Tibial artery (tissue), 4 donors: ENCODE data around the gene RIMS1.

Experiments used
- DNase-seq, 2 donors: peaks; one replicate each; pipeline ENCODE4 v3.0.0-alpha.2; 2019
- H3K27ac ChIP-seq, 2 donors: fragments of 200-600 bp; sonication (generic) in 1 of 2; 1 replicate in 1 of 2; 2 replicates in 1 of 2; pipeline ENCODE4 v1.5.1; 2018 to 2019; ENCODE audit warnings: mild to moderate bottlenecking in 1 of 2
- H3K27me3 ChIP-seq, 2 donors: fragments of 200-600 bp; sonication (generic) in 1 of 2; one replicate each; pipeline versions ENCODE4 v1.5.1 to v1.6.0; 2016 to 2019
- H3K36me3 ChIP-seq, 3 donors: fragments of 200-600 bp; sonication (generic) in 2 of 3; one replicate each; pipeline ENCODE4 v1.5.1; 2016 to 2019; ENCODE audit warnings: mild to moderate bottlenecking in 2 of 3
- H3K4me1 ChIP-seq, 4 donors: fragments of 200-600 bp; sonication (generic) in 2 of 4; 1 replicate in 3 of 4; 2 replicates in 1 of 4; pipeline ENCODE4 v1.5.1; 2016 to 2019
- H3K4me3 ChIP-seq, 2 donors: fragments of 200-600 bp; sonication (generic) in 1 of 2; 1 replicate in 1 of 2; 2 replicates in 1 of 2; pipeline ENCODE4 v1.5.1; 2018 to 2019; ENCODE audit warnings: mild to moderate bottlenecking in 2 of 2
- H3K9me3 ChIP-seq, 3 donors: fragments of 200-600 bp; sonication (generic) in 1 of 3; one replicate each; pipeline ENCODE4 v1.5.1; 2016 to 2019
- intact Hi-C: fragments of 100-400 bp; cut with DNase I; formaldehyde crosslinking; loops from one replicate; pipeline ENCODE4 v1.15.0; 2023; ENCODE audit warnings: low total_unique reads
- TF ChIP-seq, protein P1 (sequence below), 2 experiments: fragments of 200-600 bp in 1 of 2; fragments of 450-650 bp in 1 of 2; IDR thresholded peaks; one replicate each; pipeline ENCODE4 v1.5.1; 2017 to 2019; ENCODE audit warnings: antibody characterized with exemption in 2 of 2, mild to moderate bottlenecking in 1 of 2, moderate library complexity in 1 of 2

RIMS1 gene

DNA sequence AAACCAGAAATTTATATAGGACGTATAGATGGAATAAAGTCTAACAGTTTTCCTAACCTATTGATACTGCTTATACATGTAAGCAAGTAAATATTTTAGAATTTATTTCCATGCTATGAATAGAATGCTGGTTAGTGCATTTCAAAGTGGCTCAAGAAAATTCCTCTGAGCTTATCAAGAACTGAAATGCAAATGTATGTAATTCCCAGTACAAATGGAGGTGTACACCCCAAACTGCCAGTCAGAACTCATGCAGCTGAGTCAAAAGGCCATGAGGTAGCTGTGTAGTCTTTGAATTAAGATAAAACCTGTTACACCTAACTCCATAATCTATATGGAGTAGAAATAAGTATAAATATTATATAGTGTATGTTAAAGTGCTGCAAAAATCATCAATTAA is 503.3 kb downstream of the RIMS1 start:
- Histone ChIP-seq H3K27ac (no peak overlapping the region), H3K36me3 (no peaks in the 10 kb centered on the region), H3K4me3 (no peak overlapping the region), H3K27me3 (no peaks in the 10 kb centered on the region), H3K4me1 (no peaks in the 10 kb centered on the region), H3K9me3 (no peaks in the 10 kb centered on the region)
- intact Hi-C loops = no loop called here
- TF ChIP-seq, protein P1, sequence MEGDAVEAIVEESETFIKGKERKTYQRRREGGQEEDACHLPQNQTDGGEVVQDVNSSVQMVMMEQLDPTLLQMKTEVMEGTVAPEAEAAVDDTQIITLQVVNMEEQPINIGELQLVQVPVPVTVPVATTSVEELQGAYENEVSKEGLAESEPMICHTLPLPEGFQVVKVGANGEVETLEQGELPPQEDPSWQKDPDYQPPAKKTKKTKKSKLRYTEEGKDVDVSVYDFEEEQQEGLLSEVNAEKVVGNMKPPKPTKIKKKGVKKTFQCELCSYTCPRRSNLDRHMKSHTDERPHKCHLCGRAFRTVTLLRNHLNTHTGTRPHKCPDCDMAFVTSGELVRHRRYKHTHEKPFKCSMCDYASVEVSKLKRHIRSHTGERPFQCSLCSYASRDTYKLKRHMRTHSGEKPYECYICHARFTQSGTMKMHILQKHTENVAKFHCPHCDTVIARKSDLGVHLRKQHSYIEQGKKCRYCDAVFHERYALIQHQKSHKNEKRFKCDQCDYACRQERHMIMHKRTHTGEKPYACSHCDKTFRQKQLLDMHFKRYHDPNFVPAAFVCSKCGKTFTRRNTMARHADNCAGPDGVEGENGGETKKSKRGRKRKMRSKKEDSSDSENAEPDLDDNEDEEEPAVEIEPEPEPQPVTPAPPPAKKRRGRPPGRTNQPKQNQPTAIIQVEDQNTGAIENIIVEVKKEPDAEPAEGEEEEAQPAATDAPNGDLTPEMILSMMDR (IDR thresholded peaks at IDR 0.05) = no peak
- DNase-seq = no peak

- Histone ChIP-seq H3K9me3 (no peaks in the 10 kb centered on the region), H3K27me3 (no peaks in the 10 kb centered on the region), H3K4me1 (no peaks in the 10 kb centered on the region), H3K36me3 (no peaks in the 10 kb centered on the region), H3K4me3 (no peak overlapping the region), H3K27ac (no peak overlapping the region)
- TF ChIP-seq, protein P1 (IDR thresholded peaks at IDR 0.05) = no peak
- intact Hi-C loops = no loop called here
- no peak for DNase-seq
These were observed 504.2 kb downstream of the RIMS1 start for GRCh38 chr6:72390548-72390947.

GRCh38 chr6:72401865-72402264 is 515.5 kb downstream of the RIMS1 start:
- Histone ChIP-seq H3K27me3 (no peaks in the 10 kb centered on the region), H3K36me3 (no peaks in the 10 kb centered on the region), H3K4me1 (no peaks in the 10 kb centered on the region), H3K27ac (no peak overlapping the region), H3K9me3 (no peaks in the 10 kb centered on the region), H3K4me3 (no peak overlapping the region)
- TF ChIP-seq, protein P1 (IDR thresholded peaks at IDR 0.05) = no peak
- DNase-seq = no peak
- intact Hi-C loops = no loop called here

DNA sequence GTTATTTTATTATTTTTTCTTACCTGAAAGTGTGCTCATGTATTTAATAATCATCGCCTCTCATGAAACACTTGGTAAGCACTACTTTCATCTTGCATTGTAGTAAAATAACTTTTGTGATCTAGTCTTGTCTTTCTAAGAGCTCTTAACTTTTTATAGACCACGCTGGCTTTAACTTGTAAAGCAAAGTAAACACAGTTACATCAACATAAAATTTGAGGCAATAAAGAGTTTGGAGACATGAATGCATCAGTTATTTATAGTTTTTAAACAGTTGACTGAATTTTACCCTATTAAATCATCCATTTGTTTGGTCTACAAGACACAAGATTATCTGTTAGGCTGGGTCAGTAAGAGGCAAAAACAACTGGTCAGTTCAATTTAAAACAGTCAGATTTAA is 517.1 kb downstream of the RIMS1 start:
- Histone ChIP-seq H3K27ac (no peak overlapping the region), H3K9me3 (no peaks in the 10 kb centered on the region), H3K27me3 (no peaks in the 10 kb centered on the region), H3K4me1 (no peaks in the 10 kb centered on the region), H3K36me3 (no peaks in the 10 kb centered on the region), H3K4me3 (no peak overlapping the region)
- TF ChIP-seq, protein P1 (IDR thresholded peaks at IDR 0.05) = no peak
- intact Hi-C loops = no loop called here
- DNase-seq = no peak

GRCh38 chr6:72406517-72406916 is 520.2 kb downstream of the RIMS1 start:
- no peak overlapping the region for H3K4me3 ChIP-seq
- DNase-seq = no peak
- TF ChIP-seq, protein P1 (IDR thresholded peaks at IDR 0.05) = no peak
- no peak overlapping the region for H3K27ac ChIP-seq
- H3K27me3 ChIP-seq = no peaks in the 10 kb centered on the region
- no peaks in the 10 kb centered on the region for H3K4me1 ChIP-seq
- H3K9me3 ChIP-seq = no peaks in the 10 kb centered on the region
- intact Hi-C loops = no loop called here
- no peaks in the 10 kb centered on the region for H3K36me3 ChIP-seq

DNA sequence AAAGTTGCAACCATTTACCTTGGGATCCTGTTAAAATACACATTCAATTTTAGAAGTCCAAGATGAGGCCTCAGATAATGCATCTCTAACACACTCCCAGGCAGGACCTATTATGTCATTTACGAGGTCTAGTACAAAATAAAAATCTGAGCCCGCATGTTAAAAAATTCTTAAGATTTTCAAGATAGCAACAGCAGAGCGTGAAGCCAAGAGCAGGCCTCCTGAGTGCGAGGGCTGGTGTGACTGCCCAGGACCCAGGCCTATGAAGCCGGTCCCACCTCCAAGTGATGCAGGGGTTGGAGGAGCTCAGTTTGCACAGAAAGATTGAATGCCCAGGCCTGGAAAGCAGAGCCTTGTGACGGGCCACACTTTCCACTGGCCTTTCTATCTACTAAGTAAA is 524.4 kb downstream of the RIMS1 start:
- intact Hi-C loops = loop anchor here (5.0 to 10.0 kb wide), 2 partner anchors 717 to 774 kb away; no protein-coding TSS in a partner anchor
- no peaks in the 10 kb centered on the region for H3K9me3 ChIP-seq
- H3K4me3 ChIP-seq = no peak overlapping the region
- no peaks in the 10 kb centered on the region for H3K4me1 ChIP-seq
- H3K27me3 ChIP-seq = peaks cover 0 to 3% of the 10 kb centered on the region in 2 donors
- no peaks in the 10 kb centered on the region for H3K36me3 ChIP-seq
- TF ChIP-seq, protein P1 (IDR thresholded peaks at IDR 0.05) = no peak
- DNase-seq = no peak
- H3K27ac ChIP-seq = no peak overlapping the region
